ENCODE measurements around the gene YIF1A.

The YIF1A gene

GRCh38 chr11:66314186-66314501, 25.2 kb upstream of the YIF1A start:
- TF ChIP-seq ZSCAN16 (tag by site-specific recombination; IDR thresholded peaks at IDR 0.05) (no peak), ZNF830 (tag by site-specific recombination; IDR thresholded peaks at IDR 0.05; ENCODE audit: low read depth) (no peak), PBX3 (CRISPR knock-in tag; IDR thresholded peaks at IDR 0.05) (no peak), REST (tag by site-specific recombination; IDR thresholded peaks at IDR 0.05) (no peak), ZSCAN23 (tag by site-specific recombination; IDR thresholded peaks at IDR 0.05) (no peak), PRDM4 (tag by site-specific recombination; IDR thresholded peaks at IDR 0.05) (no peak), ZNF664 (tag by site-specific recombination; IDR thresholded peaks at IDR 0.05) (no peak), ZNF175 (tag by site-specific recombination; IDR thresholded peaks at IDR 0.05) (no peak), HIC1 (tag by site-specific recombination; IDR thresholded peaks at IDR 0.05) (no peak), ZNF548 (tag by site-specific recombination; IDR thresholded peaks at IDR 0.05) (no peak), ZNF571 (tag by site-specific recombination; IDR thresholded peaks at IDR 0.05) (no peak), ZNF777 (tag by site-specific recombination; IDR thresholded peaks at IDR 0.05; ENCODE audit: borderline replicate concordance) (no peak), MZF1 (tag by site-specific recombination; IDR thresholded peaks at IDR 0.05; ENCODE audit: borderline replicate concordance) (no peak), ZNF501 (tag by site-specific recombination; IDR thresholded peaks at IDR 0.05) (no peak), ZSCAN5A (tag by site-specific recombination; IDR thresholded peaks at IDR 0.05) (no peak), ZNF416 (tag by site-specific recombination; IDR thresholded peaks at IDR 0.05) (no peak)
- Histone ChIP-seq H3K4me1 (ENCODE audit: control insufficient read depth, insufficient read depth, low read length) (no peaks in the 10 kb centered on the region), H3K36me3 (ENCODE audit: control insufficient read depth in 2 of 2, insufficient read depth in 1 of 2, low read length in 2 of 2) (no peaks in the 10 kb centered on the region), H3K27ac (ENCODE audit: extremely low read depth, low read depth, low read length) (no peak overlapping the region), H3K4me3 (ENCODE audit: low read depth, low read length) (no peak overlapping the region), H3K9me3 (ENCODE audit: control insufficient read depth, insufficient read depth, low read depth, low read length) (no peaks in the 10 kb centered on the region)
- ChIA-PET CTCF (interaction anchor here (1.0 to 3.1 kb wide), 5 partner anchors 8 to 95 kb away, joined by 4 to 29 read pairs (median 6); no protein-coding TSS in a partner anchor), POLR2A (no interaction called here)

Data from HEK293 (cell line).